GM12865 (cell line): ENCODE data around the gene MAD1L1.

Source experiments
- DNase-seq: peaks from one replicate; pipeline ENCODE4 v3.0.0; 2010; ENCODE audit warnings: low read depth
- H3K4me3 ChIP-seq: 2 replicates; pipeline ENCODE4 v1.5.1; 2011; ENCODE audit warnings: mild to moderate bottlenecking, low read depth, low read length, control low read depth
- CTCF ChIP-seq: IDR thresholded peaks from 2 replicates; pipeline ENCODE4 v1.5.1; 2011; ENCODE audit warnings: low read length, control low read depth, low read depth, inconsistent platforms; ENCODE audit not compliant: insufficient read depth; ENCODE audit errors: missing control alignments

The MAD1L1 gene

DNA sequence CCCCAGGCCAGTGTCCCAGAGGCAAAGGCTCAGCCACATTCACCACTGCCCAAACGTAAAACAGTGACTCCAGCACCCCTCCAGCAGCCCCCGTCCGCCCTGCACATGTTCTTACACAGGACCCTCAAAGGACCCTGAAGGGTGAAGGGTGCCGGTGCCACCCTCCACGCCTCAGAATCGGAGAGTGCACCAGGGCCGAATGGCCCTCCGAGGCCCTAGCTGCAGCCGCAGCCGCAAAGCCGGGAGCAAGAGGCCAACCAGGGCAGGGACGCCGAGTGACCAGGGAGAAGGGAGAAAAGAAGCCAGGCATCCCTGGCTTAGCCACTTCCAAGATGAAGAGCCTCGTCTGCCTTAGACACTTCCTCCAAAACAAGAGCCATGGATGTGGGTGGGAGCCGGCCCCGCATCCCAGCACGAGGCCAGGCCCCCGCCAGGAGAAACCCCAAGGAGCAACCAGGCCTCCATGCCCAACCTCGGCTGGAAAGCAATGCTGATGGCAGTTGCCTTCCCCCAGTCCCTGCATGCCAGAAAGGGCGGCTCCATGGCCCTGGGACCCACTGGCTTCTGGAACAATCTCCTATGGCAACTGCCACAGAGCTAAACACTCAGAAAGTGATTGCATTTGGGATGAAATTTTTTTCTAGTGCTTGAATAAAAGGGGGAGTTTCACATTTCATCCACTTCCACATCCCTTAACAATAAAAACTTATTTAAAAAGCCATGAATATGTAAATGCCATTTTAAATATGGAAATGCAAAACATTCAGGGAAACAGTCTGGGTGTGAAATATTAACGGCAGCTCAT lies 92.3 kb downstream of the MAD1L1 start:
- no peak overlapping the region for H3K4me3 ChIP-seq
- no peak for DNase-seq
- TF ChIP-seq CTCF: no peak

DNA sequence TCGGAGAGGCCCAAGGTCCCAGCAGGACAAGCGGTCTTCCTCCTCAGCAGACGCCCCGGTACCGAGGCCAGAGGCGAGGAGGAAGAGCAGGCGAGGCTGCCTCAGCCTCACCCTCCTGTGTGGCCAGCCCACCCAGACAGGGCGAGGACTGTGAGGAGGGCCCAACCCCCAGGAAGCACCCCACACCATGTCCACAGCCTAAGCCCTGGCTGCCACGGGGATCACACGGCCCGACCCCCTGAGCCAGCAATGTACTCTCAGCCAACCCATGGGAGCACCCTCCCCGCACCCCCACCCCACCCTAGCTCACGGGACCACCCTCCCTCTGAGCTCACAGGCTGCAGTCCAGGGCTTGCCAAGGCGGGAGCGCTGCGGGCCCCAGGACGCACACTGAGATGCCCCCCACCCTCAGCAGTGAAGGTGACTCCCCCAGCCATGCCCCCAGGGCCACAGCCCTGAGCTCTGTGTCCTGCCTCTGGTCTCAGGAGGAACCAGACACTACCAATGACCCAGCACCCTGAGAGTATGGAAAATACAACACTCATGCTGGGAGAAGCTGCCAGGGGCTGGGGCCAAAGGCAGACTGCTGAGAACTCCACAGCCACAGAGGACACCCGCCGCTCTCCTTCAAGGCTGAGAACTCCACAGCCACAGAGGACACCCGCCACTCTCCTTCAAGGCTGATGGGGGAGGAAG lies 93.6 kb downstream of the MAD1L1 start:
- no peak for TF ChIP-seq CTCF
- H3K4me3 ChIP-seq: no peak overlapping the region
- DNase-seq: no peak

- peak; percentile 47 for DNase-seq
- TF ChIP-seq CTCF: no peak
- H3K4me3 ChIP-seq: no peak overlapping the region
Observed at GRCh38 chr7:2138146-2138765, 94.5 kb downstream of the MAD1L1 start.

GRCh38 chr7:2134740-2135139 lies 98.0 kb downstream of the MAD1L1 start:
- H3K4me3 ChIP-seq: no peak overlapping the region
- no peak for TF ChIP-seq CTCF
- DNase-seq: no peak

DNA sequence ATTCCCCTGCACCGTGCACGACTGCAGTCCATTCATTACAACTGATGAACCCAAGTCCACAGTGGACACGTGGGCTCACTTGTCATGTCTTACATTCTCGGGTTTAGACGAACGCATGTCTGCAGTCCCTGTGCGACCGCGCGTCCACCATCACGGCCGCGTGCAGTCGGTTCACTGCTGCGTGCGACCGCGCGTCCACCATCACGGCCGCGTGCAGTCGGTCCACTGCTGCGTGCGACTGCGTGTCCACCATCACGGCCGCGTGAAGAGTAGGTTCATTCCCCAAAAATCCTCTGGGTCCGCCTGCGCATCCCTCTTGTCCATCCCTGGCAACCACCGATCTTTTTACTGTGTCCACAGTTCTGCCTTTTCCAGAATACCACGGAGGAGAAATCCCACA lies 100.5 kb downstream of the MAD1L1 start:
- DNase-seq: no peak
- no peak overlapping the region for H3K4me3 ChIP-seq
- no peak for TF ChIP-seq CTCF

GRCh38 chr7:2131800-2132199 lies 100.9 kb downstream of the MAD1L1 start:
- TF ChIP-seq CTCF: no peak
- DNase-seq: no peak
- H3K4me3 ChIP-seq: no peak overlapping the region

DNA sequence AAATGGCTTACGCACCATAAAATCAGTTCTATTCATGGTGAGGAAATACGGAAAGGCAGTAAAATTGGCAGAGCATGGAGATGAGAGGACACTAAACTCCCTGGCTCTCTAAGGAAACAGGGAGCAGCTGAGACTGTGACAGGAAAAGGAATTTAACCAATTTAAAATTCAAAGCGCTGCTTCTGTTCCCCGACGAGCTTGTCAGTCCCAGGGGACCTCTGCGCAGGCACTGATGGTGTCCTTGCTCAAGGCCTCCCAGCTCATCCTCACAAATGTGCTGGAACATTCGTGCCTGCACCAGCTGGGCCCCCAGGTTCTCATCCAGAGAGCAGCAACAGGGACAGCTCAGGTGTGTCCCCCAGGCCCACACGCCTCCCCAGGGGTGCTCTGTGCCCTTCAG lies 101.4 kb downstream of the MAD1L1 start:
- H3K4me3 ChIP-seq: no peak overlapping the region
- no peak for TF ChIP-seq CTCF
- DNase-seq: no peak
